ENCODE data around the gene SEZ6L. TPM values are rescaled to one million over a fixed set of nuclear protein-coding genes. Genes with fewer than 3 reads are reported as not detected.

Gene SEZ6L
- total RNA-seq, 1 experiment from 2014 or later, result 0.13 TPM

GRCh38 chr22:26267856-26268255 is 98.6 kb downstream of the SEZ6L start:
- no peak overlapping the region for H3K18ac ChIP-seq (ENCODE audit: insufficient read length, low read depth, low read length)
- no CpG with 5 or more reads among the region's 1 CpG for WGBS (ENCODE audit: extremely low coverage, insufficient read length, low lambda C conversion rate)

More at GRCh38 chr22:26267856-26268255, 98.6 kb downstream of the SEZ6L start:
- H4K20me1 ChIP-seq (ENCODE audit: control insufficient read depth, insufficient read depth, insufficient read length), result no peaks in the 10 kb centered on the region
- H3K27me3 ChIP-seq (ENCODE audit: insufficient read depth, low read length), result no peaks in the 10 kb centered on the region
- H3K4me1 ChIP-seq (ENCODE audit: insufficient read depth, low read length), result no peaks in the 10 kb centered on the region
- H2BK12ac ChIP-seq (ENCODE audit: insufficient read length, low read depth, low read length), result no peak overlapping the region
- H3K9me3 ChIP-seq (ENCODE audit: control insufficient read depth, low read depth, low read length), result no peaks in the 10 kb centered on the region
- no peak overlapping the region for H3K9ac ChIP-seq (ENCODE audit: extremely low read depth, insufficient read length, low read length)
- H2BK15ac ChIP-seq (ENCODE audit: low read depth, low read length), result no peak overlapping the region
- H3K23me2 ChIP-seq (ENCODE audit: insufficient read length, low read depth, low read length, poor library complexity, severe bottlenecking), result no peaks in the 10 kb centered on the region
- no peaks in the 10 kb centered on the region for H3K79me1 ChIP-seq (ENCODE audit: insufficient read depth, low read depth, low read length, poor library complexity, severe bottlenecking)
- H3K4me1 Mint-ChIP-seq, result 0 out of 4 replicates have a peak, but pooled peaks cover 0 to 2% of the 10 kb centered on the region in 2 experiments
- no peak for DNase-seq
- H4K5ac ChIP-seq (ENCODE audit: insufficient read length, low read depth, low read length), result no peak overlapping the region
- H2BK20ac ChIP-seq (ENCODE audit: low read depth, low read length, poor library complexity, severe bottlenecking), result no peak overlapping the region
- H3K4me2 ChIP-seq (ENCODE audit: insufficient read depth, insufficient read length, low read length), result no peak overlapping the region
- H3K4me3 Mint-ChIP-seq, result no peak overlapping the region
- H3T11ph ChIP-seq (ENCODE audit: low read length), result no peak overlapping the region
- H3K4ac ChIP-seq (ENCODE audit: low read depth, low read length), result no peak overlapping the region
- H2BK120ac ChIP-seq (ENCODE audit: low read depth, low read length, poor library complexity, severe bottlenecking), result no peak overlapping the region
- no peak overlapping the region for H2AFZ ChIP-seq (ENCODE audit: low read length)
- H3K23ac ChIP-seq (ENCODE audit: insufficient read length, low read depth, low read length), result no peak overlapping the region
- no peaks in the 10 kb centered on the region for H3K36me3 Mint-ChIP-seq (ENCODE audit: insufficient read depth in 1 of 3, low read depth in 3 of 3)
- H3K27me3 Mint-ChIP-seq (ENCODE audit: low read depth), result peaks cover 42% of the 10 kb centered on the region
- no peak overlapping the region for H3K27ac ChIP-seq (ENCODE audit: insufficient read length, low read depth, low read length)
- H3K79me2 ChIP-seq (ENCODE audit: insufficient read depth, low read length), result no peaks in the 10 kb centered on the region
- no peak overlapping the region for H4K8ac ChIP-seq (replicated peaks; ENCODE audit: insufficient read length, low read depth, low read length)
- no peak overlapping the region for H2BK5ac ChIP-seq (ENCODE audit: insufficient read length, low read length)
- H4K91ac ChIP-seq (ENCODE audit: insufficient read length, low read depth, low read length), result no peak overlapping the region
- H3K14ac ChIP-seq (ENCODE audit: insufficient read depth, low read length), result no peak overlapping the region
- H3K27ac Mint-ChIP-seq, result no peak overlapping the region
- TF ChIP-seq, protein P1, sequence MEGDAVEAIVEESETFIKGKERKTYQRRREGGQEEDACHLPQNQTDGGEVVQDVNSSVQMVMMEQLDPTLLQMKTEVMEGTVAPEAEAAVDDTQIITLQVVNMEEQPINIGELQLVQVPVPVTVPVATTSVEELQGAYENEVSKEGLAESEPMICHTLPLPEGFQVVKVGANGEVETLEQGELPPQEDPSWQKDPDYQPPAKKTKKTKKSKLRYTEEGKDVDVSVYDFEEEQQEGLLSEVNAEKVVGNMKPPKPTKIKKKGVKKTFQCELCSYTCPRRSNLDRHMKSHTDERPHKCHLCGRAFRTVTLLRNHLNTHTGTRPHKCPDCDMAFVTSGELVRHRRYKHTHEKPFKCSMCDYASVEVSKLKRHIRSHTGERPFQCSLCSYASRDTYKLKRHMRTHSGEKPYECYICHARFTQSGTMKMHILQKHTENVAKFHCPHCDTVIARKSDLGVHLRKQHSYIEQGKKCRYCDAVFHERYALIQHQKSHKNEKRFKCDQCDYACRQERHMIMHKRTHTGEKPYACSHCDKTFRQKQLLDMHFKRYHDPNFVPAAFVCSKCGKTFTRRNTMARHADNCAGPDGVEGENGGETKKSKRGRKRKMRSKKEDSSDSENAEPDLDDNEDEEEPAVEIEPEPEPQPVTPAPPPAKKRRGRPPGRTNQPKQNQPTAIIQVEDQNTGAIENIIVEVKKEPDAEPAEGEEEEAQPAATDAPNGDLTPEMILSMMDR (conservative IDR thresholded peaks at IDR 0.05), result no peak
- H2AK5ac ChIP-seq (ENCODE audit: insufficient read length, low read length), result no peak overlapping the region
- no peak overlapping the region for H3K56ac ChIP-seq (ENCODE audit: insufficient read length, low read depth, low read length)
- no peaks in the 10 kb centered on the region for H3K9me3 Mint-ChIP-seq
